Breast epithelium (tissue), 3 donors: ENCODE data around the gene ZNF428.

ENCODE experiments used
- POLR2A ChIP-seq: fragments of 450-650 bp; IDR thresholded peaks from one replicate; pipeline ENCODE4 v1.6.1; 2016; ENCODE audit warnings: antibody characterized with exemption, mild to moderate bottlenecking, moderate library complexity
- TF ChIP-seq, protein P1 (sequence below), 3 donors: fragments of 450-650 bp; IDR thresholded peaks; one replicate each; pipeline ENCODE4 v1.5.1; 2016 to 2017; ENCODE audit warnings: antibody characterized with exemption in 3 of 3, mild to moderate bottlenecking in 3 of 3, moderate library complexity in 3 of 3

DNA sequence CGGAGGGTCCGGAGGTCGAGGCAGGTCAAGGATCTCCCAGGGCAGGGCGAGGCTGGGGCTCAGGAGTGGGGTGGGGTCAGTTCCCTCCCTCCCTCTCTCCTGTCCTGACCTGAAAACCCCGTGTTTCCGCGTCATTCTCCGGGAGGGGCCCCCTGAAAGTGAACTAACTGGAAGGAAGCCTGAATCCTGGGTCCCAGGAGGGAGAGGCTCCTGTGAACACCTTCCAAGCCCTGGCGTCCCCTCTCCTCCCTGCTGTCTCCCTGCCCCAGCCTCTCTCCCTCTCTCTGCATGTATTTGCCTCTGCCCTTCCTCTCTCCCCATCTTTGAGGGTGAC lies 21.0 kb upstream of the ZNF428 start:
- TF ChIP-seq POLR2A: no peak
- TF ChIP-seq, protein P1, sequence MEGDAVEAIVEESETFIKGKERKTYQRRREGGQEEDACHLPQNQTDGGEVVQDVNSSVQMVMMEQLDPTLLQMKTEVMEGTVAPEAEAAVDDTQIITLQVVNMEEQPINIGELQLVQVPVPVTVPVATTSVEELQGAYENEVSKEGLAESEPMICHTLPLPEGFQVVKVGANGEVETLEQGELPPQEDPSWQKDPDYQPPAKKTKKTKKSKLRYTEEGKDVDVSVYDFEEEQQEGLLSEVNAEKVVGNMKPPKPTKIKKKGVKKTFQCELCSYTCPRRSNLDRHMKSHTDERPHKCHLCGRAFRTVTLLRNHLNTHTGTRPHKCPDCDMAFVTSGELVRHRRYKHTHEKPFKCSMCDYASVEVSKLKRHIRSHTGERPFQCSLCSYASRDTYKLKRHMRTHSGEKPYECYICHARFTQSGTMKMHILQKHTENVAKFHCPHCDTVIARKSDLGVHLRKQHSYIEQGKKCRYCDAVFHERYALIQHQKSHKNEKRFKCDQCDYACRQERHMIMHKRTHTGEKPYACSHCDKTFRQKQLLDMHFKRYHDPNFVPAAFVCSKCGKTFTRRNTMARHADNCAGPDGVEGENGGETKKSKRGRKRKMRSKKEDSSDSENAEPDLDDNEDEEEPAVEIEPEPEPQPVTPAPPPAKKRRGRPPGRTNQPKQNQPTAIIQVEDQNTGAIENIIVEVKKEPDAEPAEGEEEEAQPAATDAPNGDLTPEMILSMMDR (IDR thresholded peaks at IDR 0.05): no peak
